IPS-NIHi7 (cell line): Measurements from ENCODE around the gene LRFN3.
"Not testable (repeated sequence)": the region's sequence is repeated elsewhere in the genome, so short reads cannot be mapped to it uniquely, and the experiment has no call there.

Experiments used
- DNase-seq: peaks from one replicate; pipeline ENCODE4 v3.0.0; 2012; ENCODE audit warnings: mixed read lengths; ENCODE audit errors: extremely low spot score

Gene LRFN3

GRCh38 chr19:35935911-35936737 is at the start of gene LRFN3:
Gene LRFN3, plus strand, starts transcription at chr19:35936374. Its CDS starts 3,052 bp downstream, at chr19:35939426.
- peak; percentile 87 for DNase-seq

- DNase-seq = no peak
These were observed 49.0 kb upstream of the LRFN3 start for GRCh38 chr19:35887197-35887596.

GRCh38 chr19:35888398-35888797 is 47.8 kb upstream of the LRFN3 start:
- no peak for DNase-seq

- DNase-seq = no peak
These were observed 46.6 kb upstream of the LRFN3 start for GRCh38 chr19:35889370-35890112.

- no peak for DNase-seq
These were observed 46.0 kb upstream of the LRFN3 start for GRCh38 chr19:35890113-35890650.

- DNase-seq = not testable (repeated sequence)
These were observed 44.4 kb upstream of the LRFN3 start for GRCh38 chr19:35891819-35892218.

GRCh38 chr19:35894342-35894741 is 41.8 kb upstream of the LRFN3 start:
- DNase-seq = no peak

GRCh38 chr19:35895911-35896642 is 40.1 kb upstream of the LRFN3 start:
- DNase-seq = no peak

- no peak for DNase-seq
These were observed 39.5 kb upstream of the LRFN3 start for GRCh38 chr19:35896643-35897040.

- DNase-seq = no peak
These were observed 38.3 kb upstream of the LRFN3 start for GRCh38 chr19:35897706-35898451.

- DNase-seq = no peak
These were observed 37.7 kb upstream of the LRFN3 start for GRCh38 chr19:35898499-35898809.

- peak; percentile 82 for DNase-seq
These were observed 36.5 kb upstream of the LRFN3 start for GRCh38 chr19:35899547-35900214.

- DNase-seq = no peak
These were observed 35.0 kb upstream of the LRFN3 start for GRCh38 chr19:35901055-35901644.

GRCh38 chr19:35901854-35902661 is 34.1 kb upstream of the LRFN3 start, which contains the start of gene HCST:
Gene HCST, plus strand, starts transcription at chr19:35902529. Its CDS starts 65 bp downstream, at chr19:35902594.
- DNase-seq = no peak

- no peak for DNase-seq
These were observed 33.2 kb upstream of the LRFN3 start for GRCh38 chr19:35902870-35903475.

GRCh38 chr19:35903550-35904179 is 32.5 kb upstream of the LRFN3 start:
- peak; percentile 80 for DNase-seq

GRCh38 chr19:35904311-35905068 is 31.7 kb upstream of the LRFN3 start:
- no peak for DNase-seq

- DNase-seq = no peak
These were observed 30.9 kb upstream of the LRFN3 start for GRCh38 chr19:35905178-35905727.
